Stimulated activated CD8-positive, alpha-beta memory T cell treated with anti-CD3 and anti-CD28 coated beads, Interleukin-2, amount 100 ng/mL, for 48 hours (primary cell): Measurements from ENCODE around the gene CHST3.

Experiments used
- DNase-seq, 2 donors: peaks; one replicate each; pipeline ENCODE4 v3.0.0-alpha.2; 2020; ENCODE audit warnings: low read depth in 2 of 2

Gene CHST3

GRCh38 chr10:72010234-72010973 is 46.2 kb downstream of the CHST3 start:
- no peak for DNase-seq

DNA sequence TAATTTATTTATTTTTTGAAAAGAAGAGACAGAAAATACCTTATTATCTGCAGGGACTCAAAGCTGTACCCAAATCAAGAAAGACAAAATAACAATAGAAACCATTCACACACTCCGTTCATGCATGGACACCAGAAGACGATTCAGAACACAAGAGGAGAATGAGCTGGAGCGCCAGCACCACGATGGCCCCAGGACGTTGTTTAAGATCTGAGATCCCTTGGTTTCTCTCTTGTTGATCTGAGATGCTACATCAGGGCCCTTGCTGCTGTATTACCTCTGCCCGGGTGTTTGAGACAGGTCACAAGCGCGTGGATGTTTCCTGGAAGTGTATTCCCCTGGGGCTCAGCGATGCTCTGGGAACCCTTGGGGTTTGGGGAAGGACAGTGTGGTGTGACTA is 46.8 kb downstream of the CHST3 start:
- no peak for DNase-seq

DNA sequence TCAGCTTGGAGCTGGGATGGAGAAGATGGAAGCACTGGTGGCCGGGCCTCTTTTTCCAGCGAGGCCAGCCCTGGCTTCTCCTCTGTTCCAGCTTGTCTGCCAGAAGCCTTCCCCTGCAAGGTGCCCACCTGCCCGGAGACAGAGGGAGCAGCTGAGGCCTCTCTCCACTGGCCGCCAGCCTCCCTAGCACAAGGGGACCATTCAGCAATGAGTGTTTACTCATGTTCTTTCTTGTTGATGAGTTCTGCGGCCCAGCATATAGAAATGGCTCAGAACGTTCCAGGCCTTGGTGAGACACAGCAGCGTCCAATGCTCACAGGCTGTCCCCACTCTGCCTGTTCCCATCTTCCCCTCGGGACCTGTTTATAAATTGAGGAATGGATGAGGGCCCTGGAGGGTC is 47.3 kb downstream of the CHST3 start:
- no peak for DNase-seq

DNA sequence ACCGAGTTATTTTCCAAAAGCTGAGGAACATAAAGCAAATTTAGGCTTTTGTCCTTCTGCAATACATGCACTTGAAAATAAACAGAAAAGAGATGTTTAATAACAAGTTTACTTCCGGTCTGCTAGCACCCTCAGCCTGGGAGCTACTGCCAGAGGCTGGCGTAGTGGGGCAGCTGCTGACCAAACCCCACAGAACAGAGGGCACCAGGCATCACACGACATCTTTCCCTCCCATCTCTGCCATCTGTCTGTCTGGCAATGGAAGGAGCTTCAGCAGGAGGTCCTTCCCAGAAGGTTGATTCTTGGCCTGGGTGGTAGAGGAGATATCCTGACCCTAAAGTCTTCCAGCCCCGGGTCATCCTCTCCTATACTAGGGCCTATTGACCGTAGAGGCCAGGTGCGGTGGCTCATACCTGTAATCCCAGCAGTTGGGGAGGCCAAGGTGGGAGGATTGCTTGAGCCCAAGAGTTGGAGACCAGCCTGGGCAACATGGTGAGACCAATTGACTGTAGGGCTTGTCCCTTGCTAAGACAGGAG is 47.8 kb downstream of the CHST3 start:
- no peak for DNase-seq

GRCh38 chr10:72012796-72013195 is 48.6 kb downstream of the CHST3 start:
- no peak for DNase-seq

- no peak for DNase-seq
These were observed 49.2 kb downstream of the CHST3 start for GRCh38 chr10:72013202-72013945.

DNA sequence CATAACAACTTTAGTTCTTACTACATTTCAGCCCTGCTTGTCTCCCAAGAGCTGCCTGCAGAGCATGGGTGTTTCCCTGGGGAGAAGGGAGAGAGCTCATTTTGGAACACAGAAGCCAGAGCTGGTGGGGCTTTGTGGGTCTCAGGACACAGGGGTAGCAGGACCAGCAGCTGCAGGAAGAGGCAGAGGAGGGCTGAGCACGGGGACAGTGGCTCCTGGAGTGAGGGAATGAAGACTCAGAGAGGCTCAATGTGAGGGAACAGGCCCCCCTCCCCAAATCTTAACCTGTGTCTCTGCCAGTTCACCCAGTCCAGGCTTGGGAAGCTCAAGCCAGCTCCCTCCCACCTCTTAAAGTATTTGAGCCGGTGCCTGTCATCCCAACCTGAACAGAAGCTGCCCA is 50.0 kb downstream of the CHST3 start:
- no peak for DNase-seq

DNA sequence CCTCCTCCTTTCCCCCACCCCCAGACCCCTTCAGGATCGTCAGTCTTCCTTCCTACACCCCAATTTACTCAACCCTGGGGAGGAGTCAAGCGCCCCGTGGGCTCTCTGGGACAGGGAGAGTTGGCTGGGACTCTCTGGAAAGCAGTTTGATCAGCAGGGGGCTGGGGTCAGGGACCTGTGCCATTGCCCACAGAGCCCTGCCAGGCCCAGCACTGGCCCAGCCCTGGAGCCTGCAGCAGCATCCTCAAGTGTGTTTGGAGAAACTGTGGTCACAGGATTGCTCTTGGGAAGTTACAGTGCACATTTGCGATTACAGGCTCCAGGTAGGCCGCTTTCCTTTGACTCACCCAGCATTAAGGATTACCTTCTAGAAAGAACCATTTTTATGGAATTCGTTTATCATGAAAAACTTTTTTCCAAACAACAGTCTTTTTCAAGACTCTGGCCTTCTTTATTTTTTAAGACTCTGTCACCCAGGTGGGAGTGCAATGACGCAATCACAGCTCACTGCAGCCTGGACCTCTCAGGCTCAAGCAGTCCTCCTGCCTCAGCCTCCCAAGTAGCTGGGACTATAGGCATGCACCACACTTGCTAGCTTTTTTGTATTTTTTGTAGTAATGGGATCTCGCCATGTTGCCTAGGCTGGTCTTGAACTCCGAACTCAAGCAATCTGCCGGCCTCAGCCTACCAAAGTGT is 50.7 kb downstream of the CHST3 start:
- no peak for DNase-seq

DNA sequence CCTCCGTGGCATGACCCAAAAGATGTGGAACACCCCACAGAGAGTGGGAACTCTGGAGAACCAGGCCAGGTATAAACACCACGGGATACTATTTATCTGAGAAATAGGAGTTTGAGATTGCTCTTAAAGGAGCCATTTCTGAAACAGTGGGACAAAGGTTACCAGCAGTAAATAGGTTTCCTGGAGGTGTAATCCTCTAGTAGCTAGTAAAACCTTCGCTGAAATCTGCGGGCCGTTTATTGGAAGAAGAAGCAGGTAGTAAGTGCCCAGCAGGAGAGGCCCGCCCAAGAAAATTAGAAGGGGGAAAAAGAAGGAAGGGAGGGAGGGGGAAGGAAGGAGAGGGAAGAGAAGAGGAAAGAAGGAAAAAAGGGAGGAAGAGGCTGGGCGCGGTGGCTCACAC is 51.6 kb downstream of the CHST3 start:
- DNase-seq = no peak

GRCh38 chr10:72016608-72017300 is 52.6 kb downstream of the CHST3 start:
- no peak for DNase-seq

DNA sequence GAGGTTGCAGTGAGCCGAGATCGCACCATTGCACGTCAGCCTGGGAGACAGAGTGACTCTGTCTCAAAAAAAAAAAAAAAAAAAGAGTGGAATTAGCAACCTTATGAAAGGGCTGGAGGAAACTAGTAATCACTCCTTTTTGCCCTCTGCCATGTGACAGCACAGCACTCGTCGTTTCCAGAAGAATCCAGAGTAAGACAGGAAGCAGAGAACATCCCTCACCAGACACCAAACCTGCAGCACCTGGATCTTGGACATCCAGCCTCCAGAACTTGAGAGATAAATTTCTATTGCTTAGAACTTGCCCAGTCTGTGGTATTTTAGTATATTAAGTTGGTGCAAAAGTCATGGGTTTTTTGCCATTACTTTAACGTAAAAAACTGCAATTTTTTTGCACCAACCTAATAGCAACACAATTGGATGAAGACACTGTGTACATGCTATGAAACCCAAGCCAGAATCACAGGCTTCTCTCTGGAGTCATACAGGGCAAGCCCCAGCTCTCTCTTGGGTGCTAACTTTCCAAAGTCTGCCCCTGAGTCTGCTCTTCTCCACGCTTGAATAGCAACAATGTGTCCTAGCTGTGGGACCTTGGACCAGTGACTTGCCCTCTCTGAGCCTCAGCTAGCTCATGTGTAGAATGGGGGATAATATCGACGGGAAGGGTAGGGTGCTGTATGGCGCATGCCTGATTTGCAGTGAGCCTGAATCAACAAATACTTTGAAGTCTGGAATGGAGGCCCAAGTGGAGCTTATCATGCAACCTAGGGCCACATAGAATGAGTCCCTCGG is 55.1 kb downstream of the CHST3 start:
- no peak for DNase-seq

DNA sequence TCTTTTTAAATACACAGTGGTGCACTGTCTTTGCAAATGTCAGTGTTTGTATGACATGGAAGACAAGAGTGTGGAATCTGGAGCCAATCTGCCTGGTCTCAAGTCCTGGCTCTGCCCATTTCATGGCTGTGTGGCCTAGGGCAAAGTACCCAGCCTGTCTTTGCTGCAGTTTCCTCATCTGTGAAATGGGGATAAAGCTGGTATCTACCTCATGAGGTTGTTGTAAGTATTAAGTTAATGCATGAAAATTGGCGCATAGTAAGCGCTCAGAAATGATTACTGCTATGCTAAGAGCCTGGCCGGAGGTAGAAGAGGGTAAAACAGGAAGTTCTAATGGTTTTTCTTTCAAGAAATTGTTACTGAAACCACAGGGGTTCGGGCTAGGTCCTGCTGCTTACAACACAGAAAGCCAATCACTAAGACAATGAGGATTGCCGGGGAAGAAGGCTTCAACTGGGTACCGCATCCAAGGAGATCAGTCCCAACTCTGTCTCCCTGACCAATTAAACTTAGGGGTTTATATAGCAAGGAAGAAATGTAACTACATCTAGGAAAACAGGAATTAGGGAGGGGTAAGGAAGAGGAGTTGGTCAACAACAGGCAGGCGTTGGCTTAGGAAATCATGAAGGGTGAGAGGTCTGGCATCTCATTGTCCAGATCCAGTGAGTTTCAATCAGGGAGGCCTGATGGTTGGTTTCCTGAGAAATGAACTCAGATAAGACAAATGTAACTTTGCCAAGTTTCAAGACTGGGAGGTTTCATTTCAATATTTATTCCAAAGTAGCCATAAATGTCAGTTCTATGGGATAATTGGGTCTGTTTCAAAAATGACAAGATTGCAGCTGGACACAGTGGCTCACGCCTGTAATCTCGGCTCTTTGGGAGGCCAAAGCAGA is 57.0 kb downstream of the CHST3 start:
- DNase-seq = no peak

- DNase-seq = no peak
These were observed 58.0 kb downstream of the CHST3 start for GRCh38 chr10:72022228-72022627.

DNA sequence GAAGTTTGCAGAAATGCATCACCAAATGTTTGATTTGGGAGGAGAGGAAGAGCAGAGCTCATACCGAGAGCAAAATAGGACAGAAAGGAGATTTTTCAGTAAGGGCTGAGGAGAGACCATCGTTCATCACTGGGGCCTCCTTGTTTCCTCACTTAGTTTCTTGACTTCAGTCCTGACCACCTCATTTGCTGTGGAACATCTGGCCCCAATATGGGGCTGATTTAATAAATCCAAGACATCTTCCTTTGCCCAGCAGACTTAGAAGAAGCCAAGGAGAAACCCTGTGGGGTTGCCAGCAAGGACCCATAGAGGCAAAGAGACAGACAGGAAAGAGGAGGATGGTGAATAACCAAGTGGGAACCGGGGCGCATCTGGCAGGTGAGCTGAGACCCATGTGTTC is 60.4 kb downstream of the CHST3 start:
- no peak for DNase-seq

- DNase-seq = no peak
These were observed 61.2 kb downstream of the CHST3 start for GRCh38 chr10:72025400-72025799.

DNA sequence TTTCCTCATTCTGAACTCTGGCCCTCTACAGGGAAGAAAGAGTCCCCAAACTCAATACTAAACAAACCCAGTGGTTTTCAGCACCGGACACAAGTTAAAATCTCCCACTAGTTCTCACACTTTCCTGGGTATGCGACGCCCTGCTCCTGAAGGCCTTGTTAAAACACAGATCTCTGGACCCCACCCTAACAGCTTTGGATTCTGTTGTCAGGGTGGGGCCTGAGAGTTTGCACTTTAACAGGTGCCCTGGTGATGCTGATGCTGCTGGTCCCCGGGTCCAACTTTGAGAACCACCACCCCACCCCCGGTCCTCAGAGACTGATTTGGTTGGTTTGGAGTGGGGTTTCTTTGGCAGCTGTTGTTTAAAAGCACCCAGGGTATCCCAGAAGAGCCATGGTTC is 61.6 kb downstream of the CHST3 start:
- no peak for DNase-seq

DNA sequence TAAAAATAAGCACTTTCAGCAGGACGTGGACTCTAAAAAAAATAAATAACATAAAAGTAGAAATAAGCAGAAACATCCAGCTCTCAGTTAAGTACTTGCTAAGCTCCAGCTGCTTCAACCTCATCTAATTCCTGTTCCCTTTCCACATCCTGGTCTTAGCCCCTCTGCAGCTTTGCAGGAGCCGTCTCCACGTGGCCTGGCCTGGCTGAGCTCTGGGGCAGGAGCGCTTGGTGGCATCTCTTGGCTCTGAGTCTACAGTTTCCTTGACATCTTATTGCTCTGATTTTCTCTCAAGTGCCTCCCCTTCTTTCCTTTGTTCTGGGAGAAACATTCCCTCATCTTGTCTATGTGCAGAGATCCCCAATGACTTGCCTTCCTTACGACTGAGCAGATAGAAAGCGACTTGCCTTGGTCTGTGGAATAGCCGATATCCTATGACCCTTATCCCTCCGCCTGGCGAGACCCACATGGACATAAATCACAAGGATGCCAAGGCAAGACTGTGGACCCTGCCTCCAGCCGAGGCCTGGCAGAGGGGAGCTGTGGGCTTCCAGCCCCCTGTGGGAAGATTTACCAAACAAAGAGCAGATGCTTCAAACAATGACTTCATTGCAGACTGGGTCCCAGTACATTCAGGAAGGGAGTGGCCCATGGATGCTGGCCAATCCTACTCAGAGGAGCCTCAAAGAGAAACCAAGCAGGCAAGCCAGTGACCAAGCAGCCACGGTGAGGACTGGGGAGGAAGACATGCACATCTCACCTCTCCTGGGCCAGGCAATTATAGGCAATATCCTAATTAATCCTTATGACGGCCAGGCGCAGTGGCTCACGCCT is 62.3 kb downstream of the CHST3 start:
- DNase-seq = no peak

DNA sequence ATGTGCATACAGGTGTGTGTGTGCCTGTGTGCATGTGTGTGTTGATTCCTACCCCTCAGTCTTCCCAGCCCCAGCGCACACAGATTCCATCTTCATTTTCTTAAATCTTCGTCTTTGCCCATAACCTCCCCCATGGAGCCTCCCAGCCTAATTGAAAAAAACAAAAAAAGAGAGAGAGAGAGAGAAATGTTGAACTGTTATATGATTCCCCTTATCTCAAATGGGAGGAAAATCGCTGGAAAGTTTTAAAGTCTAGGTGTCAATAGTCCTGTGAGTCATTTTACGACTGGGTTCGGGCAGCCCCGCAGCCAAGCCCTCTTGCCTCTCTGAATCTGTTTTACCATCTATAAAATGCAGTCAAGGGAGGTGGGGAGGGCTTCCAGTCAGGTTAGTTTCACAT is 63.3 kb downstream of the CHST3 start:
- no peak for DNase-seq

DNA sequence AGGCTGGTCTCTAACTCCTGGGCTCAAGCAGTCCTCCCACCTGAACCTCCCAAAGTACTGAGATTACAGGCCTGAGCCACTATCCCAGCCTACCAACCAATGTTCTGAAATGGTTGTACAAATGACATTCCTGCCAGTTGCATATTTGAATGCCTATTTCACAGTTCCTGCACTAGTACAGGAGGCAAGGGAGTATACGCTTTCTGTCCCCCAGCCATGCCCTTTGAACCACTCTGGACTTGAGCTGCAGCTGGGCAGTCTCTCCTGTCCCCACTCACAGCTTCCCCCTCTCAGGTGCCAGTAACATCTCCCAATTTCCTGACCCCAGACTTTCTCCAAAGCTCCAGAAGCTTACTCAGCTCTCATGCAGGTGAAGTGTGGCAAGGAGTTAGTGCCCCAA is 65.2 kb downstream of the CHST3 start:
- DNase-seq = no peak
